Hepatic stellate cell (primary cell): ENCODE data around the gene CCDC91.
A peak's percentile ranks its signal among the peaks of the same experiment; 100 is the strongest.
"Not testable (repeated sequence)": the region's sequence is repeated elsewhere in the genome, so short reads cannot be mapped to it uniquely, and the experiment has no call there.

Source experiments
- DNase-seq: peaks from one replicate; pipeline ENCODE4 v3.0.0; 2011; ENCODE audit warnings: low spot score

CCDC91 gene

DNA sequence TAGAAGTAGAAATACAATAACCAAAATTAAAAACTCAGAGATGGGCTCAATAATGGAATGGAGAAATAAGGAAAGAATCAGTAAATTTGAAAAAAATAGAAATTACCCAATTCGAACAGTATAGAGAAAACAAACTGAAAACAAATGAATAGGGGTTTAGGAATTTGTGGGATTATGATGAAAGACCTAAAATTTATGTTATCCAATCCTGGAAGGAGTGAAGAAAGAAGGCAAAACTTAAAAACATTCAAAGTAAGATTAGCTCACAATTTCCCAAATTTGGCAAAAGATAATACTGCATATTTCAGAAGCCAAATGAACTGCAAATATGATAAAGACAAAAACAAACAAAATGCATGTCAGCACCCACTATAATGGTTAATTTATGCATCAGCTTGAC lies 177.1 kb downstream of the CCDC91 start:
- no peak for DNase-seq

DNA sequence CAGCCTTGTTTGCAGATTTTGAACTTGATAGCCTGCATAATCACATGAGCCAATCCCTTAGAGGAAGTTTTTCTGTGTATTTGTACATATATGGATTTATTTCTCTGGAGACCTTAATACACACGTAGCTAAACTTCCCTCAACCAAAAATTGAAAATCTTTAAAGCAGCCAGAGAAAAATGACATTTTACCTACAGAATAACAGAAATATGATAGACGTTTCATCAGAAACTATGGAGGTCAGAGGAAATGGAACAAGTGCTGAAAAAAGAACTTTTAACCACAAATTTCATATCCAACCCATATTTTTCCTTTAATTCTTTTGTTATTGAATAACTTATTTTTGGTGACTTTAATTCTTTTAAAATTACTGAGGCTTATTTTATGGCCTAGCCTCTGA lies 177.7 kb downstream of the CCDC91 start:
- no peak for DNase-seq

DNA sequence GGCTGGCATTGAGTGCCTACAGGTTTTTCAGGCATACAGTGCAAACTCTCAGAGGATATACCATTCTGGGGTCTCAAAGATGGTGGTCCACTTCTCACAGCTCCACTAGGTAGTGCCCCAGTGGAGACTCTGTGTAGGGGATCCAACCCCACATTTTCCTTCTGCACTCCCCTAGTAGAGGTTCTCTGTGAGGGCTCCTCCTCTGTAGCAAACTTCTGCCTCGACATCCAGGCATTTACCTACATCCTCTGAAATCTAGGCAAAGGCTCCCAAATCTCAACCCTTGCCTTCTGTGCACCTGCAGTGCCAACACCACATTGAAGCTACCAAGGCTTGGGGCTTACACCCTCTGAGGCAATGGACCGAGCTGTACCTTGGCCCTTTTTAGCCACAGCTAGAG lies 179.2 kb downstream of the CCDC91 start:
- no peak for DNase-seq

DNA sequence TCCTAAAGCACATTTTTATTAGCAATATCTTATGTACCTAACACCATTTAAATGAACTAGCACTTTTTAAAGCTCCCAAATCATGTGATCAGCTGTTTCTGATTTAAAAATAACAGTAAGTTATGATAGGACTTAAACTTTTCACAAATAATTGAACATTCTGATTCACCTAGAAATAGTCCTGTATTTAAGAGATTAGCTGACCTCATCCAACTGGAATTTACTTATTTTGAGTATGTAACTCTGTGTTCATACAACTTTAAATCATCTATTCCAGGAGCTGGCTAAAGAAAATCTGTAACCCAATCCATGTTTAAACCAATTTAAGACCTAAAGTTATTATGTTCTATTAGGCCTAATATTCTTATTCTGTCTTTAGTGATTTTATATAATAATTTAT lies 184.3 kb downstream of the CCDC91 start:
- no peak for DNase-seq

DNA sequence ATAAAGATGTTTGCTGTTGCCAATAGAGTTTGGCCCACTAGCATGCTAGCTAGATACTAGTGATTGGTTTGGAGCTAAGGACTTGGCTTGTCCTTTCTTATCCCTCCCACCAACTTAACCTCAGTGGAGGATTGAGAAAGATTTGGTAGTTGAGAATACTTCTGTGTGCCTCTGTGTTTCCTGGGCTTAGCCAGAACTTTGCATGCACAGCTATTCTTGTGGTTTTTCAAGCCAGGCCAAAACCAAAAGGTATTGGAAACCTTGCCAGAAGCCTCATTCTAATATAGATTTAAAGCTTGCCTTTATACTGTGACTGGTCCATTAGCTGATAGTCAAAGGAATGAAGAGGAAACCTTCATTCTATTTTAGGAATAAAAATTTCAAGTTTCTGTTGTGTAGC lies 188.5 kb downstream of the CCDC91 start:
- no peak for DNase-seq

DNA sequence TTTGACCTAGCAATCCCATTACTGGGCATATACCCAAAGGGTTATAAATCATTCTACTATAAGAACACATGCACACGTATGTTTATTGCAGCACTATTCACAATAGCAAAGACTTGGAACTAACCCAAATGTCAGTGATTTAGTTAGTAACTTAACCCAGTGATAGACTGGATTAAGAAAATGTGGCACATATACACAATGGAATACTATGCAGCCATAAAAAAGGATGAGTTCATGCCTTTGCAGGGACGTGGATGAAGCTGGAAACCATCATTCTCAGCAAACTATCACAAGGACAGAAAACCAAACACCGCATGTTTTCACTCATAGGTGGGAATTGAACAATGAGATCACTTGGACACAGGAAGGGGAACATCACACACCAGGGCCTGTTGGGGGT lies 189.5 kb downstream of the CCDC91 start:
- DNase-seq = not testable (repeated sequence)

DNA sequence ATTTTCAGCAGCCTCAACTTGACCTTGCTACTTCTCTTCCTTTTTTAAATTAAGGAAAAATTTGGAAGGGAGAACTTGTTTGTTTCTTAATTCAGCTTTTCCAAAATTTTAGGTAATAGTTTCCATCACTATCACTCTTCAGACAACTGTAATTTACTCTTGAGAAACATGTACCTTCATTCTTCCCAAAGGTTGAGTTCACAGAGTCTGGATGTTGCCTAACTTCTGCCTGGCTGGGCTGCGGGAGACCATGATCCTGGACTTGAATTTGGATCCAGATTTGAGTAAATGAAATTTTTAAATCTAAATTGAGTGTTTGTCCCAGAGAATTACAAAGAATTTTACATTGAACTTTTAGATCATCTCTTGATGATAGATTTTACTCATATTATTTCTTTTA lies 193.1 kb downstream of the CCDC91 start:
- DNase-seq = no peak

DNA sequence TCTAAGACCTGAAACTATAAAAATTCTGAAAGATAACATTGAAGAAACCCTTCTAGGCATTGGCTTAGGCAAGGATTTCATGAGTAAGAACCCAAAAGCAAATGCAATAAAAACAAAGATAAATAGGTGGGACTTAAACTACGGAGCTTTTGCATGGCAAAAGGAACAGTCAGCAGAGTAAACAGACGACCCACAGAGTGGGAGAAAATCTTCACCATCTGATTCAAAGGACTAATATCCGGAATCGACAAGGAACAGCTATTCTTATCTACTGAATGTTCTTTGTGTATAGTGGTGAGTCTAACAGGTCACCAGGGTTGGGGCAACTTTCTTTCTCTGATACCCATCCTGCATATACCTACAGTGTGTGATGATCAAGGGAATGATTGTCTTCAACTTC lies 198.6 kb downstream of the CCDC91 start:
- DNase-seq = no peak

DNA sequence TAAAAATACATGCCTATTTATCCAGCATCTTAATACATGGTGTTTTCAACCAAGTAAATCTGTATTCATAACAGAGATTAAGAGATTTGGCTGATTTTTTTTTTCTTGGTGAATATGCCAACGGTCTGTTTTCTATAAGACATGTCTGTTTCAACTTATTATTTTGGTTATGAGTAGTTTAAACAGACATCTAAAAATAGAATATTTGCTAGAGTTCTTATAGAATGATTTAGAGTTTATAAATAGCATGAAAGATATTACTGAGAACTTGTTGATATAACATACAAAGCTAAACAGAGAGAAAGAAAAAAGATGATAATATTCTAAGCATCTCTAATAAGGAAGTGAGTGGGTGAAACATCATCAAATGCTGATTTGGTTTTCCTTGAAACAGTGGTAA lies 199.9 kb downstream of the CCDC91 start:
- DNase-seq = no peak

DNA sequence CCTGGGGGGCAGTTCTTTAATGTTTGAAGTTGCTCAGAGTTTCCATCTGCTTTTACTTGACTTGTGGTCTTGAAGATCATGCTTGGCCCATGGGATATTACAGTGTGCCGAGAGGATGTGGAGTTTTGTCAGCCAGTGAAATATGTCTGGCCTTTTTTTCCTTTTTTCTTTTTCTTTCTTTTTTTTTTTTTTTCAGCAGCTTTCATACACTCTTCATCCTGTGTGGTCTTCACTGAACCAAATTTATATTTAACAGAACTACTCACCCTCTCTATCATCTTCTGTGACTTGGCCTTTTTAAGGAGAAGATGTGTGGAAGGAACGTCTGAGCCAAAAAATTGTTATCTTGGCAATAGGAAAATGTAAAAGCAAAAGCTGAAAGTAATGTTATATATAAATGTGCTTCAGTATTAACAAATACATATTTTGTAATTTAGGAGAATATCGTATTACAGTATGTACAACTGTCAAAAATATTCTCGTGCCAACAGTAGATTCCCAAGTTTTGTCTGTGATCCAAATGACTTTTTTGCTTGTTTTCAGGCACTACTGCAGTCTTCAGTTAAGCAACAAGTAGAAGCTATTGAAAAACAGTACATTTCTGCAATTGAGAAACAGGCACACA lies 200.6 kb downstream of the CCDC91 start:
- DNase-seq = no peak

DNA sequence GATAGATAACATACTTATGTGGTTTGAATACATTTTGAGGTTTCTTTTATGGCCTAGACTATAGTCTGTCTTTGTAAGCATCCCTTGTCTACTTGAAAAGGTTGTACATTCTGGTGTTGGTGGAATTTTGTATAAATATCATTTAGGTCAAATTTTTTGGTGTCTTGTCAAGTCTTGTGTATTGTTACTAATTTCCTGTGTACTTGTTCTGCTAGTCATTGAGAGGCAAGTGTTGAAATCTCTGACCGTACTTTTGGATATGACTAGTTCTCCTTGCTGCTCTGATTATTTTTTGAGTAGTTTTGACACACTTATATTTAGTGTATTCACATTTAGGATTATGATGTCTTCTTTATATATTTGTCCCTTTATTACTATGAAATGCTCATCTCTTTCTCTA lies 219.6 kb downstream of the CCDC91 start:
- DNase-seq = no peak

DNA sequence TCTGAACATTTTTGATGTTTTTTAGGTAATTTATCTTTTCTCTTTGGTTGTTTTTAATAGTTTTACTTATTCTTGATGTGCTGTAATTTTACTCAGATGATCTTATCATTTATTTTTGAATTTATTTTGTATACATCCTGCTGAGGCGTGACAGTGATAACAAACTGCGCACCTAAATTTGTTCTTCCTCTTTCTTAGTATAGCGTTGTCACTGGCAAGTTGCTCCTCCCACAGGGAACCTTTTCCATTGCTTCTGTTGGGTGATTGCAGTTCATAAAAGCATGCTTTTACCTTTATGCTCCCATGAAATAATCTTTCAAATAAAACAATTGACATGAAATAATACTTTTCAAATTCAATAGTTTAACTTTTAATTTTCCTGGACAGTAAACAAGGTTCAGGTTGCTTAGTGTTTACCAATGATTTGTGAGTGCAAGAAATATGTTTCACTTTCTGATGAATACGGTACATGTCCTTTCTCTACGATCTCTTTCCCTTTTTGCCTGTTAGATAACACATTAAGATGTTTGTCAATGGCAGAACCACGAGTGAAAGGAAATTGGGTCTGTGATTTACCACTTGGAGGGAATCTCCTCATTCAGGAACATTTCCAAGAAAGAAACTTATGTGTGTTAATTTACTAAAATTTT lies 223.3 kb downstream of the CCDC91 start:
- no peak for DNase-seq

DNA sequence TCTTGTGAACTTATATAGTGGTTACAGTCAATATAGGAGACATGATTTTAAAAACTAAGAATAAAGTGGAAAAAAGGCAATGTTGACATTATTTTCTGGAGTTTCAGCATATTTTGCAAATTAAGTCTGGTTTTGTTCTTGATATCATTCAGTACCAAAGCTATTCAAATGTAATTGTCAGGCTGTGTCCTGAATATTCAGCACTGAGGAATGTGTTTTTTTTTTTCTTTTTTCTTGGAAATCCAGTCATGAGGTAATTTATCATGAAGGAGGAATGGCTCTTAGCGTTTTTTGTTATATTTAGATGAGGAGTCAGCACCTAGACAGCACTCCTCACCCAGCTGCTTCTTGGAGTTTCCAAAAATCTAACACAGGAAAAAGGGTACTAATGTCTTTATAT lies 225.5 kb downstream of the CCDC91 start:
- peak; percentile 30 for DNase-seq

DNA sequence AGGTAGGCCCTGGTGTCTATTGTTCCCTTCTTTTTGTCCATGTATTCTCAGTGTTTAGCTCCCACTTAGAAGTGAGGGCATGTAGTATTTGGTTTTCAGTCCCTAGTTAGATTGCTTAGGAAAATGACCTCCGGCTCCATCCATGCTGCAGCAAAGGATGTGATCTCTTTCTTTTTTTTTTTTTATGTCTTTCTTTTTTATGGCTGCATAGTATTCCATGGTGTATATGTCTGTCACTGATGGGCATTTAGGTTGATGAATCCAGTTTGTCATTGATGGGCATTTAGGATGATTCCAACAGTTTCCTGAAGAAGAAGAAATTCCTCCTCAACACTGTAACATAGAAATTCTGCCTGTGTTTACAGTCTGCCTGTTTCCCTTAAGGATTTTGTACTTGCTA lies 231.1 kb downstream of the CCDC91 start:
- no peak for DNase-seq

DNA sequence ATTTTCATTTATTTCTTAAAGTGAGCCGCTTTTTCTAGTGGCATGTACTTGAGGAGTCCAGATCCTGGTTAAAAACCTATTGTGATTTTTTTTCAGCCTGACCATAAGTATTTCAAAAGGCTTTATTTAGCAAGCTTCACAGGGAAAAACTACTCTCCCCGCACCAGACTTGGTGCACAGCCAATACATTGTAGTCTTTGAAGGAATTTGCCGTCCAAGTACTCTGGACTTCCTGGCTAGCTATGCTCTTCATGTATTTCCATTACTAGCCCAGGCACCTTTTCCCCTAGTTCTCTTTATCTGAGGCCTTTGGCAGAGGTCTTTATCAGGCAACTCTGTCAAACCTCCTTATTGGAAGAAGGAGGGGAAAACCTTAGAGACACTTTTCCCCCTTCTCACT lies 234.7 kb downstream of the CCDC91 start:
- no peak for DNase-seq

DNA sequence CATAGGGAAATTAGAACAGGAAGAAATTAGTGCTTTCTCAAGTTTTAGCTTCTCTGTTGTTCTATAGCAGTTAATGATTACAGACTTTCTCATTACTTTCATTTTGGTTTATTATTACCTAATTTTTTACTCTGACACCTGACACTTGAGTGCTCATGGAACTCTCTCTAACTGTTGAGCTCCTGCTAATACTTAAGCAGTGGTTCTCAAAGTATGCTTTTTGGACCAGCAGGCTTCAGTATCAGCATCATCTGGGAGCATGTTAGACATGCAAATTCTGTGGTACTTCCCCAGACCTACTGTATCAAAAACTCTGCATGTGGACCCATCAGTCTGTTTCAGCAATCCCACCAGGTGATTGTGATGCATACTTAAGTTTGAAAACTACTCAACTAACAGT lies 235.3 kb downstream of the CCDC91 start:
- DNase-seq = no peak

DNA sequence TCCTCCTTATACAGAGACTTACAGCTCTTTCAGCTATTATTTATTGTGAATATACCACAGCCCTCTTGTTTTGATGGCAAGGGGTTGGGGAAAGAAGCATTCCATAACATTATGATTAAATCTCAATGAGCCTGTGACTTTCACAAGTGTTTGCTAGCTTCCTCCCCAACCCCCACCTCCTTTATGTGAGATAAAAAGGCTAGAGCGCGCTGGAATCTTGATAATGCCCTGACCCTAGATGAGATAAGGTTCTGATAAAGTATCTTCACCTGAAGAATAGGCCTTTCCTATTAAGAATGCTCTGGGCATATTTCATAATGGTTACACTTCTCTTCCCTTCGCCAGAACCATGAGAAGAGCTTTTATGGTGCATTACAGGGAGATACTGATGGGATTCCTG lies 236.8 kb downstream of the CCDC91 start:
- DNase-seq = no peak

DNA sequence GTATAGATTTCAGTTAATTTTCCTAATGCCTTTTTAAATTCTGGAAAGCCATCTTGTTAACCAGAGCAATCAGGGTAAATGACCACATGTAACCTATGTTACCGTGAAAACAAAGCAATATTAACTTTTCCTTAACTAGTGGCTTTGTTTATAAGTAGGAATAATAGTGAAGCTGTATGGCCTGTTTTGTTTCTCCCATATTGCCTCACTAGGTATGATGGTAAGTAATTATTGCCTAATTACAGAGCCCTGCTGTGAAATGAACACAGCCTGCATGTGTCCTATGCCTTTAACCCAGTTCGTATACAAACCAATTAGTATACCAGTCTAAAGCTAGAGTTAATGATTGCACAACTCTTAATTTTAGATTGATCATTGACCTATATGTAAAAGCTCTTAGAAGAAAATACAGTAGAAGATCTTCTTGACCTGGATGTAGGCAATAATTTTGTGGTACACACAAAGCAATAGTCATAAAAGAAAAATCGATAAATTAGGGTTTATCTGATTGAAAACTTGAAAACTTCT lies 249.9 kb downstream of the CCDC91 start:
- no peak for DNase-seq

DNA sequence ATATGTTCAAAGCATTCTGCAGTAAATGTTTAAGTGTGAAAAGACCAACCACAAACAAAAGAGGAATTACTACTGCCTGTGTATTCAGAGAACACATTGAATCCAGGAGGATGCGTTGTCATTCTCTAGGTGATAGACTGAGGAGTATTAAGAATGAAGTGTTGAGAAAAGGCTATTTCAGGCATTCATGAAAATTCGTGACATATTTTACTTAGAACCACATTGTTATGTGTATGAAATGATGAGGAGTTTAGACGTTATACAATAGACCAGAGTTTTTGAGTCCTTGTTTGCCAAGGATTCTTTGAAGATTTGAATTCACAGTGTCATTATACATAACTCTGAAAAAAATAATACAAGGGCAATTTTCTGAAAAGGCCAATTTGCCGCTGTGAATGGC lies 251.8 kb downstream of the CCDC91 start:
- DNase-seq = no peak

DNA sequence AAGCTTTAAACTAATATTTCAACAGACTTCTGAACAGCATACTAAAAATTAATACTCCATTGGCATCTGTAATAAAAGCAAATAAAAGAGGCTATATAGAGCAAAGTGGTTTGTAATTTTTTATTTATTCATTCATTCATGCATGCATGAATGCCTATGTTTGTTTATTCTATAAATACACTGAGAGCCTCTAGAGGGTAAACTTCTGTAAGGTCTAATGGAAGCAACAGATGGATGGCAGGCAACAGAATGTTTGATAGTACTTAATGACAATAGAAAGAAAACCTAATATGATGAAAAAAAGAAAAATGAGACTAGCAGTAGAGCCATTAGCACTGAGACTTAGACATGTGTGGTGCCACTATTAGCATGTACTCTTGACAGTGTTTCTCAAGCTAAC lies 253.1 kb downstream of the CCDC91 start:
- no peak for DNase-seq

DNA sequence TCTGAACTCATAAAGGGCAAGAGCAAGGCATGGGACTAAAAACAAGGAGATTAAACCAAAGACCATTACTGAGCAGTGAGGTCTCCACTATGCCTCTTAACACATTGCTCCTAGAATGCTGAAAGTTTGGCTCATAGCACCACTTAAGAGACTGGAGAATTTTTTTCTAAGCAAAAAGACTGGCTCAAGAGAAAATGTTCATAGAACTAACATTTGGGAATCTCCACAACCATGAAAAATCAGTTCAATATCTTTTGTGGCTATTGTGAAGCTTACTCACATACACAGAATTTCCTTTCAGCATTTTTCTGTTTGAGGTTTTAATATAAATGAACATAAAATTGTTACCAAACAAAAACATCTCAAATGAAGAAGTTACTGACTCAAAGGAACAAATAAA lies 255.8 kb downstream of the CCDC91 start:
- no peak for DNase-seq

DNA sequence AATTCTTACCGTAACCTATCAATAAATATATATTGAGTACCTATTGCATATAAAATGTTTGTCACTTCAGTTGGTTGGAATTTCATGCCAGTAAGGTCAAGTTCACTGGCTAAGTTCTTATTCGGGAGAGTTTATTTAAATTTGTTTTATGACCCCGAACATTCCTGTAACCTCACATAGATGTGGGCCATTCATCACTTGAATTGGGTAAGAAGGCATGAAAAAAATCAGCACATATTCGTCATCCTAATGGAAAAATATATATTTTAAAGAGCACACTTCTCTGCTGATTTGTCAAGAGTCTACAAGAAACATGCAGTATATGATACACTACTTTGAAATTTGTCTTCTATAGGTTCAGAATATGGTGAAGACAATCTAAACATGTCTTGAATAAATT lies 263.4 kb downstream of the CCDC91 start:
- no peak for DNase-seq

DNA sequence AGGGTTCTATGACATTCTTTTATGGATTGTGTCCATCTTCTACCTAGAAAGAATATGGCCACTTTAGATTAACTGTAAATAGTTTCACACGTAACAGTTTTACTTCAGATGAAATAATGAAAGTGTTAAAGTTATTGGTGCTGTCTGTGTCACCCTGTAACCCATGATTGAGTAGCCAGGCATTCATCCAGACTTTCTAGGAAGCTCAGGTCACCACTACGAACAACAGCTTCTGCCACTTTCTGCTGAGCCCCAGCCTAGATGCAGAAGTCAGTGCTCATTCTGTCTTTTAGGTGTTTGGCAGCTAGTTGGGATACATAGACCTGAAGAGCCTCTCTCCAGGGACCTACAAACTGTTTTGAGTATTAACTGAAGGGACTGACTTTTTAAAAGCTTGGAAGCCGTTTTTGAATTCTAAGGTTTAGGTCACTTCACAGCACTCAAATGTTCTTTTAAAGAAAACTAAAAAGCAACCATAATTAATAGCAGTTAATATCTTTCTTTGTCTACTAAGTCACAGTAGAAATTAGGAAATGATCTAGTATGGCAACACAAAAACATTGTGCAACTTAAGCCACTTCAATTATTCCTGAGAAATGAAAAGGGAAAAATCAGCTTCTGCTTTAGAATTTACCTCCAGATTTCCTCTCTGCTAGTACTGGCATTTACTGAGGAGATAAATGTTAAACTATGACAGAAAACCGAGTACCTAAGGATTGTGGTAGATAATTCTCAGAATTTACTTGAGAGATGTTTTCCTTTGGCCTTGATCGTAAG lies 266.9 kb downstream of the CCDC91 start:
- DNase-seq = no peak
